GM18502 (cell line): Measurements from ENCODE around the gene PTPRM.

Source experiments
- ATAC-seq: cut with Tn5 transposase; IDR thresholded peaks from one replicate; pipeline ENCODE4 v1.9.1; 2021; ENCODE audit warnings: mild to moderate bottlenecking; ENCODE audit not compliant: unreplicated experiment, poor library complexity

PTPRM gene

GRCh38 chr18:8386669-8387380 is 819.7 kb downstream of the PTPRM start:
- ATAC-seq: no peak

DNA sequence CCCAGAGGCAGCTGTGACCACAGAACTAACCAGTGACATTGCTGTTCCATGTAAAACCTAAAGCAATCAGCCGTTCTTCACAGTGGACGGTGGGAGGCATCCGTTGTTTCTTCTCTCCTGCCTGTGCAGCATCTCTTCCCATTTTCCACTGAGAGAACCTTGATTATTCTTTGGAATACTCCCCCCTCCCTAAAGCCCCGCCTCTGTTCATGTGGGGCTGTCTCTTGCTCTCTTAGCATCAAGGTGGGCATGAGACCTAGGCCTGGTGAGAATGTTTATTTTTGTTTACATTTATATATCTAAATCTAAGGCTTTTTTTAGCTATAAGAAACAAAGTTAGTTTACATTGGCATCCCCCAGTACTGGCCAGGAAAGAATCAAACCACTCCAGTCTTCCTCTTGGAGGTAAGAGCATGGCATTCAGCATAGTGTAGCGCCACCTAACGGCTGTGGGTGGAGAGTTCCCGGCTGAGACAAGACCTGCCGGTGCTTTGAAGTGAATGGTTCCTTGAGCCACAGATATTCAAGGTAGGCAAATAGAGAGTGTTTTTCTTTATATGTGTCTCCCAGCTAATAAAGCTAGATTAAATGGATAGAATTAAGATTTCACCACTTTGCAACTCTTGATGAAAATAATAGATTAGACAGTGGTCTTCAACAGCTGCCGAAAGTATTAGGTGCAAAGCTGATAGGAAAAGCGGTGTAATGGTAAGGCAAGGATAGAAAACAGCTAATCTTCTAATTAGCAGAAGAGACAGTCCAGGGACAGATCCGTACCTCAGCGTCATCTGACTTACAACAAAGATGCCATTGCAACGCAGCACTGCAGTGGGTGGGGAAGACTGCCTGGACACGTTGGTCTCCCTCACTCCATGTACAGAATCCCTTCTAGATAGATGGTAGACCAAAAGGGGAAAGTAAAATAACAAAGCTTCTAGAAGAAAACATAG is 822.5 kb downstream of the PTPRM start:
- ATAC-seq: no peak

GRCh38 chr18:8391068-8391467 is 824.0 kb downstream of the PTPRM start:
- no peak for ATAC-seq

GRCh38 chr18:8396254-8396653 is 829.1 kb downstream of the PTPRM start:
- no peak for ATAC-seq

- ATAC-seq: no peak
These were observed 829.9 kb downstream of the PTPRM start for GRCh38 chr18:8397034-8397433.

DNA sequence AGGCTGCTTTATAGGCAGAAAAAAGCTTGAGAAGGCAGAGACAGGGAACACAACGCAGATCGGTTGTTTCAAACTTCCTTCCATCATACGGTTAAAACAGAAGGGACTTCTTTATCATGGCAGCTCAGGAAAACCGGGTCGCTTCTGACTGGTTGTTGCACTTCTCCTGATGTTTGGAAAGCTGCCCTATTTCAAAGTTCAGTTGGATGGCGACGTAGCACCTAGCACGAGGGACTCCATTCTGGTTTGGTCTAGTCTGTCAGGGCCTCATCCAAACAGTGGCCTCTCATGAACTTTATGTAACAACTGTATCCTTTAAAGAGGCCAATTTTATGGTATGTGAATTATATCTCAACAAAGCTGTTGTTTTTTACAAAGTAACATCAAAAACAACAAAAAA is 832.0 kb downstream of the PTPRM start:
- ATAC-seq: no peak

- no peak for ATAC-seq
These were observed 833.2 kb downstream of the PTPRM start for GRCh38 chr18:8400193-8400752.

- no peak for ATAC-seq
These were observed 833.7 kb downstream of the PTPRM start for GRCh38 chr18:8400825-8401224.

GRCh38 chr18:8401606-8402005 is 834.5 kb downstream of the PTPRM start:
- ATAC-seq: no peak

- ATAC-seq: no peak
These were observed 835.1 kb downstream of the PTPRM start for GRCh38 chr18:8402237-8402636.

DNA sequence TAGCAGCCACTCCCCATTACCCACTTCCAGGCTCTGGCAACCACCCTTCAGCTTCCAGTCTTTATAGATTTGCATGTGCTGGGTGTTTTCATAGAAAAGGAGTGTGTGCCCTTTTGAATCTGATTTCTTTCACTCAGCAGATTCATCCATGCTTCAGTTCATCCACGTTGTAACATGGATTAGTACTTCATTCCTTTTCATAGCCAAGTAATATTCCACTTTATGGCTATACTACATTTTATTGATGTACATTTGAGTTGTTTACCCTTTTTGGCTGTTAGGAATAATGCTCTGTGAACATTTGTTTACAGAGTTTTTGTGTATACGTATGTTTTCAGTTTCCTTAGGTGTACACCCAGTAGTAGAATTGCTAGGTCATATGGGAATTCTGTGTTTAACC is 836.6 kb downstream of the PTPRM start:
- ATAC-seq: no peak

- ATAC-seq: no peak
These were observed 839.2 kb downstream of the PTPRM start for GRCh38 chr18:8406186-8406867.

DNA sequence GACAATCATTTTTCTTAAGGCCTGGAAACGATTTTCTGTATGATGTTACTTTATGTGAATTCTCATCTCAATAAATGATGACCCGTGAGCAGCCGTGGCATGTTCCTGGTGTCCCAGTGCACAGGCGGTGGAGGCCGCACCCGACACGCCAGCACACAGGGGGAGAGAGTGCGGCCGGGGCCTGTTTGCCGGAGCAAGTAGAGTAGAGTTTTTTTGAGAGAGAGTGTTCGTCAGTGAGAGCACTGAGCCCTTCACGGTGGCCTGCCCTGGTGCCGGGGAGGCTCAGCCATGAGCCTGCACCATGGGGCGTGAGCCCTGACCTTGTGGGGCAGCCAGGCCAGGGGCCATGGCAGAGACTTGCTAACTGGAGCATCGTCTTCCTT is 839.7 kb downstream of the PTPRM start:
- no peak for ATAC-seq

DNA sequence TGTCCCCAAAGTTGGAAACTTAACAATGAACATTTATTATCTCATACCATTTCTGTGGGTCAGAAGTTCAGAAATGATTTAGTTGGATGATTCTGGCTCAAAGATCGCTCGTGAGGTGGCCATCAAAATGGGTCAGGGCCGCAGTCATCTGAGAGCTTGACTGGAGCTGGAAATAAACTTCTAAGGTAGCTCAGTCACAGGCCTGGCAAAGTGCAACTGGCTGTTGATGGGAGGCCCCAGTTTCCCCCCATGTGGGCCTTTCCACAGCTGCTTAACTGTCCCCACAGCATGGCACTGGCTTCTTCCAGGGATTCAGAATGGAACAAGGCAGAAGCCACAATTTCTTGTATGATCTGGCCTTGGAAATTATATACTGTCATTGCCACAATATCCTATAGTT is 842.0 kb downstream of the PTPRM start:
- no peak for ATAC-seq

DNA sequence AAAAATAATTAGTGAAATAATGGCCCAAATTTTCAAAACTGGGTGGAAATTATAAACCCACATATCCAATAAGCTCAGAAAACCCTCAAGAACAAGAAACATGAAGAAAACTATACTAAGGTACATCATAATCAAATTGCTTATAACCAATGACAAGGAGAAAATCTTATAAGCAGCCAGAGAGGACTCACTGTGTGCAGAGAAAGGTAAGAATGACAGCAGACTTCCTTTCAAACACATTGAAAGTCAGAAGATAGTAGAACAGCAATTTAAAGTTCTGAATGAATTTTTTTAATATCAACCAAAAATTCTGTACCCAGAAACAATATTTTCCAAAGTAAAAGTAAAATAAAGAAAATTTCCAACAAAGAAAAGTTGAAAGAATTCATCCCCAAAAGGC is 844.4 kb downstream of the PTPRM start:
- ATAC-seq: no peak

DNA sequence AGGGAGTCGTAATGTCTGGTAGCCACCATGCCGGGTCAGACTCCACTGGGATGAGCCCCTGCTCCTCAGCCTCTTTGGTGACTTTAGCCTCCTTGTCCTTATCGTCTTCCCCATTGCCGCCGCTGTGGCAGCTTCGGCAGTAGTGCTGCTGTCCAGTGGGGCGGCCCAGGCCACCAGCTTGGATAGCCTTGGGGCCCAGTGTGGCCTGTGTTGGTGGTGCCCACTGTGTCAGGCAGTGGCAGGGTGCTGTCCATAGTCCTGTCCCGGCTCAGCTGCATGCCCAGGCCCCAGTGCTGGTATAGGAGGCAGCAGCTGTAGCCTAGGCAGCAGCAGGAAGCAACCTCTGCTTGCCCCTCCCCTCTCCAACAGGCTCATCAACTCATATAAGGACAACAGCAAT is 845.0 kb downstream of the PTPRM start:
- no peak for ATAC-seq

DNA sequence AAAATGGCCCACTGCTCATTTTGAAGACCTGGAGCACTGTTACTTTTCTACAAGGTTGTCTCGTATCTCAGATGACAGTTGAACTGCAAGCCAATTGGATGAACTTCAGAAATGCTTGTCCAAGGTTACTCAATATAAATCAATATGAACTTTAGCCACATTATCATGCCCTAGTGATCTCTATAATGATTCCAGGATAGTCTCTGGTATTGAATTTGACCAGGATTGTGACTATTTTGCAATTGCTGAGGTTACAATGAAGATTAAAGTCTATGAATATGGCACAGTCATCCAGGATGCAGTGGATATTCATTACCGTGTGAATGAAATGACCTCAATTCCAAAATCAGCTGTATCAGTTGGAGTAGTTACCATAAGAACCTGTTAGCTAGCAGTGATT is 846.1 kb downstream of the PTPRM start:
- no peak for ATAC-seq

- no peak for ATAC-seq
These were observed 846.6 kb downstream of the PTPRM start for GRCh38 chr18:8413751-8414150.

GRCh38 chr18:8416212-8417019 is 849.3 kb downstream of the PTPRM start:
- ATAC-seq: no peak

- ATAC-seq: no peak
These were observed 855.3 kb downstream of the PTPRM start for GRCh38 chr18:8422391-8422790.
